Osteocyte (in vitro differentiated cells): ENCODE measurements around the gene HID1. TPM values are rescaled to one million over a fixed set of nuclear protein-coding genes. Genes with fewer than 3 reads are reported as not detected.
"Not testable (repeated sequence)": the region's sequence is repeated elsewhere in the genome, so short reads cannot be mapped to it uniquely, and the experiment has no call there.

ENCODE experiments used
- DNase-seq: peaks from one replicate; pipeline ENCODE4 v3.0.0; 2021; ENCODE audit warnings: mixed read lengths; ENCODE audit not compliant: unreplicated experiment; ENCODE audit errors: extremely low spot score
- H3K27ac Mint-ChIP-seq: one replicate; pipeline ENCODE4 v1.8.0; 2021; ENCODE audit warnings: mild to moderate bottlenecking, mixed read lengths; ENCODE audit not compliant: unreplicated experiment
- H3K27me3 Mint-ChIP-seq: one replicate; pipeline ENCODE4 v1.8.0; 2021; ENCODE audit warnings: mixed read lengths; ENCODE audit not compliant: unreplicated experiment
- H3K36me3 Mint-ChIP-seq: one replicate; pipeline ENCODE4 v1.8.0; 2021; ENCODE audit warnings: mixed read lengths; ENCODE audit not compliant: unreplicated experiment
- H3K4me1 Mint-ChIP-seq: one replicate; pipeline ENCODE4 v1.8.0; 2021; ENCODE audit warnings: mixed read lengths; ENCODE audit not compliant: unreplicated experiment
- H3K4me3 Mint-ChIP-seq: one replicate; pipeline ENCODE4 v1.8.0; 2021; ENCODE audit warnings: mild to moderate bottlenecking, moderate library complexity, mixed read lengths; ENCODE audit not compliant: unreplicated experiment
- H3K9me3 Mint-ChIP-seq: one replicate; pipeline ENCODE4 v1.8.0; 2021; ENCODE audit warnings: mixed read lengths; ENCODE audit not compliant: unreplicated experiment
- total RNA-seq: library from RNA; stranded (reverse); gene quantifications from 2 replicates; pipeline ENCODE4 v1.2.1, GENCODE V29; 2021
- TF ChIP-seq, protein P1 (sequence below): fragments of 200-600 bp; sonication (generic); IDR thresholded peaks from 2 replicates; pipeline ENCODE4 v1.5.0; 2021; ENCODE audit warnings: antibody characterized with exemption, mild to moderate bottlenecking, moderate library complexity

HID1 gene
- total RNA-seq, 1 donor from 2014 or later: 10.1 TPM

DNA sequence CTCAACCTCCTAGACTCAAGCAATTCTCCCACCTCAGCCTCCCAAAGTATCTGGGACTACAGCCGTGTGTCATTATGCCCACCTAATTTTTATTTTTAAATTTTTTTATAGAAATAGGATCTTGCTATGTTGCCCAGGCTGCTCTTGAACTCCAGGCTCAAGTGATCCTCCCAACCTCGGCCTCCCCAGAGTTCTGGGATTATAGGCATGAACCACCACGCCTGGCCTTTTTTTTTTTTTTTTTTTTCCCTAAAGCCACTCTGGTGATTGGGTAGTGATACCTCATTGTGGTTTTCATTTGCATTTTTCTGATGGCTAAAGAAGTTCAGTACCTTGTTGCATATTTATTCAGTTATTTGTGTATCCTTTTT lies 13.6 kb upstream of the HID1 start:
- TF ChIP-seq, protein P1, sequence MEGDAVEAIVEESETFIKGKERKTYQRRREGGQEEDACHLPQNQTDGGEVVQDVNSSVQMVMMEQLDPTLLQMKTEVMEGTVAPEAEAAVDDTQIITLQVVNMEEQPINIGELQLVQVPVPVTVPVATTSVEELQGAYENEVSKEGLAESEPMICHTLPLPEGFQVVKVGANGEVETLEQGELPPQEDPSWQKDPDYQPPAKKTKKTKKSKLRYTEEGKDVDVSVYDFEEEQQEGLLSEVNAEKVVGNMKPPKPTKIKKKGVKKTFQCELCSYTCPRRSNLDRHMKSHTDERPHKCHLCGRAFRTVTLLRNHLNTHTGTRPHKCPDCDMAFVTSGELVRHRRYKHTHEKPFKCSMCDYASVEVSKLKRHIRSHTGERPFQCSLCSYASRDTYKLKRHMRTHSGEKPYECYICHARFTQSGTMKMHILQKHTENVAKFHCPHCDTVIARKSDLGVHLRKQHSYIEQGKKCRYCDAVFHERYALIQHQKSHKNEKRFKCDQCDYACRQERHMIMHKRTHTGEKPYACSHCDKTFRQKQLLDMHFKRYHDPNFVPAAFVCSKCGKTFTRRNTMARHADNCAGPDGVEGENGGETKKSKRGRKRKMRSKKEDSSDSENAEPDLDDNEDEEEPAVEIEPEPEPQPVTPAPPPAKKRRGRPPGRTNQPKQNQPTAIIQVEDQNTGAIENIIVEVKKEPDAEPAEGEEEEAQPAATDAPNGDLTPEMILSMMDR: no peak
- H3K27ac Mint-ChIP-seq: no peak overlapping the region
- H3K27me3 Mint-ChIP-seq: no peaks in the 10 kb centered on the region
- H3K36me3 Mint-ChIP-seq: no peaks in the 10 kb centered on the region
- H3K9me3 Mint-ChIP-seq: no peaks in the 10 kb centered on the region
- DNase-seq: no peak
- H3K4me3 Mint-ChIP-seq: no peak overlapping the region
- H3K4me1 Mint-ChIP-seq: peaks cover 29% of the 10 kb centered on the region

DNA sequence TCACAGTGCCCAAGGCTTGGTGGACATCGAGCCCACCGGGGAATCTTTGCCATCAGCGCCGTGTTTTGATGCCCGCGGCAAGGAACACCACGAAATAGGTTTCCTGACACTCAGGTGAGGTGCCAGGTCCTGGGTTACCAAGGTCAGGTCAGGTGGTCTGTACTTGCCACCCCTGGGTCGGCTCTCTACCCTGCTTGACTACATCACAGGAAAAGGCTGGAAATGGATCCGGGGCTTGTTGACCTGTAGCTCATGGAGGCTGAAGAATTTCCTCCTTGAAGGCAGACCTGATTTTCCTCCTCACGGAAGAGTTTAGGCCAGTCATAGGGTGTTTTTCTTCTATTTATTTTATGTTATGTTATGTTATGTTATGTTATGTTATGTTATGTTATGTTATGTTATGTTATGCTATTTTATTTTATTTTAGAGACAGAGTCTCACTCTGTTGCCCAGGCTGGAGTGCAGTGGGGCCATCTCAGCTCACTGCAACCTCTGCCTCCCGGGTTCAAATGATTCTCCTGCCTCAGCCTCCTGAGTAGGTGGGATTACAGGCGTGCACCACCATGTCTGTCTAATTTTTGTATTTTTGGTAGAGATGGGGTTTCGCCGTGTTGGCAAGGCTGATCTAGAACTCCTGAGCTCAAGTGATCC lies 10.2 kb upstream of the HID1 start:
- not testable (repeated sequence) for H3K9me3 Mint-ChIP-seq, H3K36me3 Mint-ChIP-seq, H3K27me3 Mint-ChIP-seq, DNase-seq
- Mint-ChIP-seq H3K4me1 (peaks cover 15% of the 10 kb centered on the region), H3K4me3 (peak overlapping the region; percentile 83), H3K27ac (peak overlapping the region; percentile 54)

DNA sequence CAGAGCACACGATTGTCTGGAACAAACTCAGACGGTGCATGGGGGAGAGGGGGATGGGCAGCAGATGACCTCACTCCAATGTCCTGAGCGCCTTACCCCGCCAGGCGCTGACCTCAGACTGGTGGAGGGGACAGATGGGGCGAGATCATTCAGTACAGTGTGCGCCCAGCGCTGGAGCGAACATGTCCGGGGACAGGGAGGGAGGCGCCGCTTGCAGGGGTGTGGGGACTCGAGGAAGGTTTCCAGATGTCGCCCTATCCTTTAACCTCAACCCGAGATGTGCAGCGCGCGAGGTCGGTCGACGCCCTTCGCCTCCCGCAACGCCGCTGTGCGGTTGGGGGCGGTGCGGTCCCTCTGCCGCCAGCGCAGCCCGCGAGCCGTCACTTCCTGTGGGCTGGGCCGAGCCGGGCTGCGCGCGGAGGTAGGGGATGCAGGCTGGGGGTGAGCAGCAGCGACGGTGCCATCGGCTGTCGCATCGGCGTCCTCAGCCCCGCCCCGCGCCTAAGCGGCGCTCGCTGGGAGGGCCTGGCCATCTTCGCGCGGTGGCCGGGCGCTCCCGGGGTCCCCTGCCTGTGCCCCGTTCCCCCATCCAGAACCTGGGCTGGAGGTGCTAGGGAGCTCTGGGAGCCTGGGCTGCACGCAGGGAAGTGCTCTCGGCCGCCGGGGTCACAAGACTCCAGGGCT lies 9.6 kb upstream of the HID1 start:
- DNase-seq: no peak
- no peaks in the 10 kb centered on the region for H3K36me3 Mint-ChIP-seq

DNA sequence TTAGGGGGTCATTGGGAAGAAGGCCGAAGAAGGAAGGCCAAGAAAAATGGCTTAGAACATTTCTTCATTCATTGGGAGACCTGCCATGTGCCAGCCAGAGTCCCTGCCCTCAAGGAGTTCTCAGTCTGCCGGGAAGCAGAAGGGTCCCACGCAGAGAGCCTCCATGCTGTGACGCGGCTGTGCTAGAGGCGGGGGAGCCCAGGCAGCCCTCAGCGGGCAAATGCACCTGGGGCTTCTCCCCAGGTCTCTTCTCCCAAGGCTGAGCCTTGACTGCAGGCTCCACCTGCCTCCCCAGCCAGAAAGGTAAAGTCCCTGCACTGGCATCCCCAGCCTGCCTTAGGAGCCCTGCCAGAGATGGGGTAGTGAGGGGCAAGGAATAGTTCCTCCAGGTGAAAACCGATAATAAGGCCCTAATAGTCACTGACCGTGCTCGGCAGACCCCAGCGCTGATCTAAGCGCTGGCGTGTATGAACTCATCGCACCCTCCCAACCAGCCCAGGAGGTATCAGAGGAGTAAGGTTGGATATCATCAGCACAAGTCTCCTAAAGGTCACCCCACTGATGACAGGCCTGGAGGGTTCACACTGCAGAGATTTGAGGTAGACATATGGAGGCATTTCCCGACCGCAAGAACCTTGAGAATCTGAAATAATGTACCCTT lies 8.9 kb upstream of the HID1 start:
- H3K27ac Mint-ChIP-seq: peak overlapping the region; percentile 85
- H3K4me1 Mint-ChIP-seq: peaks cover 9% of the 10 kb centered on the region
- H3K27me3 Mint-ChIP-seq: no peaks in the 10 kb centered on the region
- no peak for DNase-seq
- TF ChIP-seq, protein P1: no peak
- H3K4me3 Mint-ChIP-seq: peak overlapping the region; percentile 83
- H3K36me3 Mint-ChIP-seq: no peaks in the 10 kb centered on the region
- H3K9me3 Mint-ChIP-seq: no peaks in the 10 kb centered on the region

More for the DNA sequence above, 9.6 kb upstream of the HID1 start:
- Mint-ChIP-seq H3K27me3 (no peaks in the 10 kb centered on the region), H3K4me3 (peak overlapping the region; percentile 83), H3K9me3 (no peaks in the 10 kb centered on the region), H3K27ac (peak overlapping the region; percentile 85), H3K4me1 (peaks cover 13% of the 10 kb centered on the region)
- TF ChIP-seq, protein P1: no peak

DNA sequence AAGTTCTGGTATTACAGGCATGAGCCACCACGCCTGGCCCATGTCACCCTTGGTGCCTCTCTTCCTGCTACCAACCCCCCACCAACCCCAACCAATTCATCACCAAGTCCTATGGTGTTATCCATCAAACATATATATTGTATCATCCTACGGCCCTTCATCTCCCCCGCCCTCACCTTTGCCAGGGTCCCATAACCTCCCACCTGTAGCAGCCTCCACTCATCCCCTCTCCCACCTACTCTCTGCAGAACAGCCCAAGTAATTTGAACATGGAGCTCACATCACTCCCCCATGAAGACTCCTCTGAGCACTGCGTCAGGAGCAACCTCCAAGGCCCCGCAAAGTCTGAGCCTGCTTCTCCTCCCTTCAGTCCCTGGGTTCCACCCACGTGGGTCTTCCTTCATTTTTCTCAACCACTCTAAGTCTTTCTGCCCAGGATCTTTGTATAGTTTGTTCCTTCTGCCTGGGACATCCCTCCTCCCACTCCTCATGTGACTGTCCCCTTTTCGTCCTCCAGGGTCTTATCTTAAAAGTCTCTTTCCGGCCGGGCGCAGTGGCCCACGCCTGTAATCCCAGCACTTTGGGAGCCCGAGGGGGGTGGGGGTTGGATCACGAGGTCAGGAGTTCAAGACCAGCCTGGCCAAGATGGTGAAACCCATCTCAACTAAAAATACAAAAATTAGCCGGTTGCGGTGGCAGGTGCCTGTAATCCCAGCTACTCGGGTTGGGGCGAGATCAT lies 7.0 kb upstream of the HID1 start:
- Mint-ChIP-seq H3K27me3 (peaks cover 11% of the 10 kb centered on the region), H3K4me1 (peaks cover 9% of the 10 kb centered on the region), H3K9me3 (no peaks in the 10 kb centered on the region), H3K4me3 (no peak overlapping the region), H3K27ac (no peak overlapping the region), H3K36me3 (no peaks in the 10 kb centered on the region)
- DNase-seq: no peak
- TF ChIP-seq, protein P1: no peak
